ENCODE data around the gene FOXF1.
A peak's percentile ranks its signal among the peaks of the same experiment; 100 is the strongest.

Gene FOXF1

GRCh38 chr16:86549076-86549892, 39.0 kb downstream of the FOXF1 start:
- DNase-seq (ENCODE audit: low read depth, low spot score) = no peak
- no peak overlapping the region for H3K27ac ChIP-seq

GRCh38 chr16:86549893-86550190, 39.5 kb downstream of the FOXF1 start:
- DNase-seq (ENCODE audit: low read depth, low spot score) = no peak
- no peak overlapping the region for H3K27ac ChIP-seq

- H3K27ac ChIP-seq = no peak overlapping the region
- no peak for DNase-seq (ENCODE audit: low read depth, low spot score)
These were observed 40.0 kb downstream of the FOXF1 start for GRCh38 chr16:86550281-86550680.

- H3K27ac ChIP-seq = no peak overlapping the region
- no peak for DNase-seq (ENCODE audit: low read depth, low spot score)
These were observed 43.0 kb downstream of the FOXF1 start for GRCh38 chr16:86553356-86553755.

- H3K27ac ChIP-seq = peak overlapping the region; percentile 50
These were observed 44.2 kb downstream of the FOXF1 start for GRCh38 chr16:86554599-86554916.

GRCh38 chr16:86554917-86555703, 44.8 kb downstream of the FOXF1 start, which contains the start of gene MTHFSD:
MTHFSD (minus strand) TSS chr16:86555235; CDS start chr16:86555184, 51 bp downstream.
- peak; percentile 44 for DNase-seq (ENCODE audit: low read depth, low spot score)
- peak within 1 kb of the TSS; percentile 50 for H3K27ac ChIP-seq

More at GRCh38 chr16:86554599-86554916, 44.2 kb downstream of the FOXF1 start:
- no peak for DNase-seq (ENCODE audit: low read depth, low spot score)

- no peak overlapping the region for H3K27ac ChIP-seq
- no peak for DNase-seq (ENCODE audit: low read depth, low spot score)
These were observed 45.4 kb downstream of the FOXF1 start for GRCh38 chr16:86555704-86556075.

- no peak for DNase-seq (ENCODE audit: low read depth, low spot score)
- H3K27ac ChIP-seq = no peak overlapping the region
These were observed 46.2 kb downstream of the FOXF1 start for GRCh38 chr16:86556576-86556975.

GRCh38 chr16:86557587-86557986, 47.3 kb downstream of the FOXF1 start:
- H3K27ac ChIP-seq = no peak overlapping the region
- no peak for DNase-seq (ENCODE audit: low read depth, low spot score)

- no peak for DNase-seq (ENCODE audit: low read depth, low spot score)
- H3K27ac ChIP-seq = no peak overlapping the region
These were observed 48.2 kb downstream of the FOXF1 start for GRCh38 chr16:86558355-86559193.

- DNase-seq (ENCODE audit: low read depth, low spot score) = no peak
- no peak overlapping the region for H3K27ac ChIP-seq
These were observed 49.5 kb downstream of the FOXF1 start for GRCh38 chr16:86559802-86560305.

- DNase-seq (ENCODE audit: low read depth, low spot score) = no peak
These were observed 52.0 kb downstream of the FOXF1 start for GRCh38 chr16:86562356-86562755.

GRCh38 chr16:86563469-86564345, 53.4 kb downstream of the FOXF1 start:
- DNase-seq (ENCODE audit: low read depth, low spot score) = no peak
- no peak overlapping the region for H3K27ac ChIP-seq

More at GRCh38 chr16:86562356-86562755, 52.0 kb downstream of the FOXF1 start:
- H3K27ac ChIP-seq = no peak overlapping the region

All from epithelial cell of prostate (primary cell).